Spleen (tissue), 7 donors: Measurements from ENCODE around the gene PAK4.

Source experiments
- POLR2AphosphoS5 ChIP-seq, 3 donors: sonication (generic); formaldehyde crosslinking; IDR thresholded peaks; one replicate each; pipeline ENCODE4 v1.5.1; 2017; ENCODE audit warnings: antibody characterized with exemption in 3 of 3
- TF ChIP-seq, protein P1 (sequence below), 11 experiments: fragments of 200-600 bp in 7 of 11; fragments of 450-650 bp in 4 of 11; sonication (generic) in 4 of 11; IDR thresholded peaks in 8 of 11; conservative IDR thresholded peaks in 3 of 11; 1 replicate in 7 of 11; 2 replicates in 4 of 11; pipeline versions ENCODE4 v1.4.0 to v1.8.0; 2016 to 2021; ENCODE audit warnings: antibody characterized with exemption in 11 of 11, inconsistent platforms in 4 of 11, mild to moderate bottlenecking in 1 of 11
- donor health status: DM: no; HTN: no; CAD: no; lungs with moderate emphysema.
- donor health status: DM: no; HTN: no; CAD: no.
- donor health status: DM: no; HTN: no; CAD: no.

DNA sequence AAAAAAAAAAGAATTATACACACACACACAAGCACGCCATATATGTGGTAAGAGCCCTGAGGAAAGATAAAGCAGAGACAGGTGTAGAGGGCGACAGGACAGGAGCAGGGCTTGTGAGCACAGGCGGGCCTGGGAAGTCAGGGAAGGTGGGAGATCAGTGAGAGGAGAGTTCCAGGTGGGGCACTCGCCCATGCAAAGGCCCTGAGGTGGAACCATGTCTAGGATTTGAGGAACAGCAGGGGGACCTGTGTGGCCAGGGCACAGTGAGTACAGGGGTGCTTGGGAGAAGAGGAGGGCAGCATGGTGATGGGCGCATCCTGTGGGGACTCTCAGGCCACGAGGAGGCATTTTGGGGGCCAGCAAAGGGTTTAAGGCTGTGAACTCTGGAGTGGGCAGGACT is 38.7 kb downstream of the PAK4 start:
- TF ChIP-seq, protein P1, sequence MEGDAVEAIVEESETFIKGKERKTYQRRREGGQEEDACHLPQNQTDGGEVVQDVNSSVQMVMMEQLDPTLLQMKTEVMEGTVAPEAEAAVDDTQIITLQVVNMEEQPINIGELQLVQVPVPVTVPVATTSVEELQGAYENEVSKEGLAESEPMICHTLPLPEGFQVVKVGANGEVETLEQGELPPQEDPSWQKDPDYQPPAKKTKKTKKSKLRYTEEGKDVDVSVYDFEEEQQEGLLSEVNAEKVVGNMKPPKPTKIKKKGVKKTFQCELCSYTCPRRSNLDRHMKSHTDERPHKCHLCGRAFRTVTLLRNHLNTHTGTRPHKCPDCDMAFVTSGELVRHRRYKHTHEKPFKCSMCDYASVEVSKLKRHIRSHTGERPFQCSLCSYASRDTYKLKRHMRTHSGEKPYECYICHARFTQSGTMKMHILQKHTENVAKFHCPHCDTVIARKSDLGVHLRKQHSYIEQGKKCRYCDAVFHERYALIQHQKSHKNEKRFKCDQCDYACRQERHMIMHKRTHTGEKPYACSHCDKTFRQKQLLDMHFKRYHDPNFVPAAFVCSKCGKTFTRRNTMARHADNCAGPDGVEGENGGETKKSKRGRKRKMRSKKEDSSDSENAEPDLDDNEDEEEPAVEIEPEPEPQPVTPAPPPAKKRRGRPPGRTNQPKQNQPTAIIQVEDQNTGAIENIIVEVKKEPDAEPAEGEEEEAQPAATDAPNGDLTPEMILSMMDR (IDR thresholded peaks at IDR 0.05 in 8 of 11, conservative IDR thresholded peaks at IDR 0.05 in 3 of 11): no peak
- TF ChIP-seq POLR2AphosphoS5 (IDR thresholded peaks at IDR 0.05): no peak
